Measurements from ENCODE around the gene NISCH.
A peak's percentile ranks its signal among the peaks of the same experiment; 100 is the strongest.
"Not testable (repeated sequence)": the region's sequence is repeated elsewhere in the genome, so short reads cannot be mapped to it uniquely, and the experiment has no call there.

NISCH gene

GRCh38 chr3:52525680-52526561, 70.5 kb downstream of the NISCH start:
- DNase-seq (ENCODE audit: low read depth, low spot score), result no peak

- not testable (repeated sequence) for DNase-seq (ENCODE audit: low read depth, low spot score)
Observed at GRCh38 chr3:52526671-52527038, 71.3 kb downstream of the NISCH start.

DNA sequence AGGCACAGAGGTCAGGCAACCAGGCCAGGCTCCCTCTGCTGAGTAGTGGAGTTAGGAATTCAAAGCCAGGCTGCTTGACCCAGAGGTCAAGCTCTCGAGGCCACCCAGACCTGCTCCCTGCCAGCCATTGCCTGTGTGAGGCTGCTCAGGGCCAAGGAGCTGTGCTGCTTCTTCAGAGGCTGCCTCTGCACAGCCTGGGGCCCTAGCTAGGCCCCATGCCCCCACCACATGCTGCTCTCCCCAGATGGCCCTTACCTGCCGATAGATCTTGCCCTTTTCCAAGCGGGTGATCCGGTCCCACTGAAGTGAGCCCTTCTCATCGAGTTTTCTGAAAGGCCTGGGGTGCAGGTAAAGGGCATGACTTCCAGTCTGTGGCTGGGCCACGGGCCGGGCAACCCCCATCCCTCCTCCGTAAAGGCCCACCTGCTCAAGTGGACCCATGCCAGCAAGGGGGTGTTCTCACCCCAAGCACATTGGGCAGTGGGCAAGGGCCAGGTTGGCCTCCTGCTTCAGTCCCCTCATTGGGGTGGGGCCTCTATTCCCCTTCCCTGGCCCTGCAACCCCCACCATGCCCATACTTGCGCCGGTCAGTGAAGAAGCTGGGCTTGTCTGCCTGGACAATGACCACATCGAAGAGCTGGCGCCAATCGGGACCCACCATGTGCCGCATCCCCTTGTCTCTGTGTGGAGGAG, 71.8 kb downstream of the NISCH start:
- no peak for DNase-seq (ENCODE audit: low read depth, low spot score)

DNA sequence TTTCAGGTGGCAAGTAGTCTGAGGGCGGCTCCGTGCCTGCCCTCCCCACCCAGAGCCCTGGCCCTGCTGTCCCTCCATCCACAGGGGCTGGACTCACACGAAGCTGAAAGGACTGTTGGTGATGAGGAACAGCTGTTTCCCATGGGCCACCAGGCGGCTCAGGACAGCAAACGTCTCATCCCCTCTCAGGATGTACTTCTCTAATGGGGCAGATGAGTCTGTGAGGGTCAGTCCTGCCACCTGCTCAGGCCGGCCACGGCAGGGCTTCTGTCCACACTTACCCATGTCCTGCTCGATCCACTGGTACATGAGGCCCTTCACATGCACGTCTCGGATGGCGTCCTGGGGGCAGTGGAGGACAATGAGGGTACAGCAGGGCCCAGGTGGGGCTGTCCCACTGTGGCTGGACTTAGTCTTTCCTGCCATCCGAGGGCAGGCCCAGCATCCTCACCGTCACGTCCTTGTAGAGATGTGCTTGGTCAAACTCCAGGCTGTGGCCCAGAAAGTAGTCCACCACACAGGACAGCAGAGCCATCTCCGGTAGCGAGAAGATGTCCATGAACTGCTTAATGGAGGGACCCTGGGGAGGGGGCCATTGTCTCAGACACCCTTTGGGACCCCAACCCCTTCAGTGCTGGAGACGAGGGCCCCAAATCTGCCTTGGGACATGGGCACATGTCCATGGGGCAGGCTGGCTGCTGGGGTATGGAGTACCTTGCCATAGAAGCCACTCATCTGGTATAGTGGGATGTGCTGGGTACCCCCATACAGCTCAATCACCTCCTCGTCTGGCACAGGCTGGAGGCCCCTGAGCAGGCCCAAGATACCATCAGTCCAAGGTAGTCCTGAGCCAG, 72.6 kb downstream of the NISCH start:
- no peak for DNase-seq (ENCODE audit: low read depth, low spot score)

DNA sequence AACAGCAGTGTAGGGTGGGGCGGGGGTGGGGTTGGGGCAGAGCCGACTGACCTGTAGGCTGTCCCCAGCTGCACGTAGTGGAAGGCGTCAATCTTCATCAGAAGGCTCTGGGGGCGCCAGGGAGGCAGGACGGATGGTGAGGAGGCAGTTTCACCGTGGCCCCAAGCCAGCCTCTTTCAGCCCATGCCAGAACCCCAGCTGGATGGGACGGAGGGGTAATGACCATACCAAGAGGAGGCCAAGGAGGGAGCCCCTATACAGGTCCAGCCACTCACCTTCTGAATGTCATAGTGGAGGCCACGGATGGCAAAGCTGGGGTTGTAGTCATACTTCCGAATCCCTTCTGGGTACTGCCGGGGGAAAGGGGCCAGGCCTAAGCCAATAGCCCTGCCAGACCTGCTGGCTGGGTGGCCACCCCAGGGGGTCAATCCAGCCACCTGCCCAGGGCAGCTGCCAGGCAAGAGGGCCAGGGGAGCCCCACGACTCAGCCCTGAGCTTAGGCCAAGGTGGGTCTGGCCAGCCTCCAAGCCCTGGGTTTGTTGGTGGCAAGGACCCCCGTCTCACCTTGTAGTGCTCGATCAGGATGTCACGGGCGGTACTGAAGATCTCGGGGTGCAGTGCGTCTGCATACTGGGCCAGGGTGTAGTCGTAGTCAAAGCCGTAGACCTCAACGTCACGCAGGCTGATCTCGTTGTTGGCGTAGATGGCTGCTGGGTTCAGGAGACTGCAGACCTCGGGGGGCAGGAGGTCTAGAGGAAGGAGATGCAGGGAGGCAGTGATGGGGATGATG, 73.4 kb downstream of the NISCH start:
- no peak for DNase-seq (ENCODE audit: low read depth, low spot score)

DNA sequence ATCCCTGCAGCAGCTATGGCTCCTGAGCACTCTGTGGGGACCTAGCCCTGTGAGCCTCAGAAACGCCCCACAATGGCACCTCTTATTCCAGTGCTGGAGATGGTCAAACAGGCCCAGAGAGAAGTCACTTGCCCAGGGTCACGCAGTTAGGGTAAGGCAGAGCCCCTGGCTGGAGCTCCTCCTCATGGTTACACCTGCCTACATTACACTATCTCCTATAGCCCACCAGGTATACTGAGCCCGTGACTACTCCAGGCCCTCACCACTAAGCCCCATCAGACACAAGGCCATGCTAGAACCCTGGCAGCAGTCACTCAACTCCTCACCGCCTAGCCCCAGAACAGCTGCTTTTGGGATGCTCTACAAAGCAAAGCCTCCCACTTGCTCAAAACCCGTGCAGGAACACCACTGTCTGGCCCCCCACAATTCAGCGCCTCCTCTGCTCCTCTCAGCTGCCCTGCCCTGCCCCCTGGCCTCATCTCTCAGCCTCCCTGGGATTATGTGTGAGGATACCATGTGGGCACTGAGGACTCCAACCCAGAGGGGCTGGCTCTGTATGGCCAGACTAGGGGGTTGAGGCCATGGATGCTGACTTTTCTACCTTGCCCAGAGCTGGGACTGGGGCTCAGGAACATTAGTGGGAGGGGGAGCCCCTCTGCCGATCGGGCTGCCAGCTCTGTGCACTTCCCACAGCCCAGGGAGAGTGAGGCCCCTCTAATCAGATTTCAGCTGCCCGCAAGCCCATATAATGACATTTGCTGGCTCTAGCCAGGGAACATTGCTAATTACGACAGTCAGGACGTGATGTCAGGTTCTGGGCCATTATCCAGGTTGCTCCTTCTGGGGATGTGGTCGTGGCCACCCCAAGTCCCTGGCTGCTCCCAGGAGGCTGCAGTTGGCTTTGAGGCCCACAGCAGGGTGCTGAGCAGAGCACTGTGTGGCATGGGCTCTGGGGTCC, 74.3 kb downstream of the NISCH start:
- no peak for DNase-seq (ENCODE audit: low read depth, low spot score)

- no peak for DNase-seq (ENCODE audit: low read depth, low spot score)
Observed at GRCh38 chr3:52530918-52531826, 75.8 kb downstream of the NISCH start.

- no peak for DNase-seq (ENCODE audit: low read depth, low spot score)
Observed at GRCh38 chr3:52531860-52532516, 76.6 kb downstream of the NISCH start.

DNA sequence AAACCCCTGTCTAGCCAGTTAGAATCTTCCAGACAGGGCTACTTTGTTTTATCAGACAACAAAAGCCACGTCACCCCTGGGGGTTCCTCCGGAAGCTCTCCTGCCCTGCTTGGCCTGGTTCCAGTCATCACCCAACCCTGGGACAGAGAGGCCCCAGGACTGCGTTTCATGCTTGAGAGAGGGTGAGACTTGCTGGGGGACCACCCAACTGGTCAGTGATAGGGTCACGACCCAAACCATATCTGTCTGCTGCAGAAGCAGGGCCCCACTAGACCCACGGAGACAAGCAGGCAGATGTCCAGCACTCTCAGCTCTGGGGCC, 77.1 kb downstream of the NISCH start:
- DNase-seq (ENCODE audit: low read depth, low spot score), result no peak

DNA sequence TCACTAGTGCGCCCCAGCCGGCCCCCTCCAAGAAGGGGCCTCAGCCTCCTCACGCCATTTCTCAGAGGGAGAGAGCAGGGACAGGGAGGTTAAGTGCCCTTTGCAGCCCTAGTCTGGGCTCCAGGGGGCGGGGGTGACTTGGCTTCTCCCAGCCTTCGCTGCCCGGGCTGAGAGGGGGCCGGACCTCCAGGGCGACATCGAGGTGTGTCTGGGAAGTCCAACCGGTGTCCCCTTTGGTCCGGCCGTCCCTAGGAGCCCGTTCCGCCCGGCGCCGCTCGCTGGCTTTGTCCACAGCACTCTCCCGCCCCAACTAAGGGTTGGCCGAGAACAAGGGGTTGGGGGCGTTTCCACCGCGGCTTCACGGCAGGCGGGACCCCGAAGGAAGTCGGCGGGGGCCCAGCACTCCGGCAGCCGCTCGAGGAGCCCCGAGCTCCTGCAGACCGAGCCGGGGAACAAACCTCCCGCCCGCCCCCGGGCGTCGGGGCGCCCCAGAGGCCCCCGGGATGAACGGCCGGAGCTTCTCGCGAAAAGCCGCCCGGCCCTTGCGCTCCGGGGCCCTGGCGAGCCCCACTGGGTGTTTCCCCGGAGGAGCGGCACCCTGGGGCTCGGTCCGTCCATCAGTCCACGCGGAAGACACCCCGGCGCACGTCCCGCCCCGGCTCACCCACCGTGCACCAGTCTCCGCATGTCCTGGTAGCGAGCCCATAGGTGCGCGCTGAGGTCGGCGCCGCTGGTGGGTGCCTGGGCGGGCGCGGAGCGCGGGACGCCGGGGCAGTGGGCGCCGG, 77.6 kb downstream of the NISCH start:
- no peak for DNase-seq (ENCODE audit: low read depth, low spot score)

DNA sequence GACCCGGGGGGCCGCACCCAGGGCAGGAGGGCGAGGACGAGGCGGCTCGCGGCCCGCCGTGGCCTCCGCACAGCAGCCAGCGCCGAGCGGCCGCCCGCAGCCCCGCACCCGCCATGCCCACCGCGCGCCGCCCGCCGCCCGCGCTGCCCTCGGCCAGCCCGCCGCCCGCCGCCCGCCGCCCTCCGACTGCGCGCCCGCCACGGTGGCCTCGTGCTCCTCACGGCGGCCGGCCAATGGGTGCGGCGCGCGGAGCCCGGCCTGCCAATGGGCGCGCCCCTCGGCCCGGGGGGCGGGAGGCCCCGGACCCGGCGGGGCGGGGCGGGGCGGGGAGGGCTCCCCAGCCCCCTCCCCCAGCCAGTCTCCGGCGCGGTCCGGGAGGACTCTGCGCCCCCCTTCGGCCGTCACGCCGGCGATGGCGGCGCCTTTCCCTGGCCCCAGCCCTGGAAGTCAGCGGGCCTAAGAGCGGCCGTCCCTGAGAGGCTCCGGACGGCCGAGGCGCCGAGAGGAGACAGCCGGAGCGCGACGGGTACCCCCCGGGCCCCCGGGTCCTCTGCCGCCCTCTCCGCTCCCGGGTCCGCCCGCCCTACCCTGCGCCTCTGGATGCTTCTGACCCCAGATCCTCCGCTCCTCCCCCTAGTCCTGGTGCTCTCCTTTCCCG, 78.3 kb downstream of the NISCH start, which contains the start of gene NT5DC2:
NT5DC2 (minus strand) TSS at position 235 of the 658 bp plus-strand sequence; CDS start at position 115, 120 bp downstream.
- DNase-seq (ENCODE audit: low read depth, low spot score), result peak; percentile 25

GRCh38 chr3:52534281-52535183, 79.1 kb downstream of the NISCH start:
- DNase-seq (ENCODE audit: low read depth, low spot score), result no peak

DNA sequence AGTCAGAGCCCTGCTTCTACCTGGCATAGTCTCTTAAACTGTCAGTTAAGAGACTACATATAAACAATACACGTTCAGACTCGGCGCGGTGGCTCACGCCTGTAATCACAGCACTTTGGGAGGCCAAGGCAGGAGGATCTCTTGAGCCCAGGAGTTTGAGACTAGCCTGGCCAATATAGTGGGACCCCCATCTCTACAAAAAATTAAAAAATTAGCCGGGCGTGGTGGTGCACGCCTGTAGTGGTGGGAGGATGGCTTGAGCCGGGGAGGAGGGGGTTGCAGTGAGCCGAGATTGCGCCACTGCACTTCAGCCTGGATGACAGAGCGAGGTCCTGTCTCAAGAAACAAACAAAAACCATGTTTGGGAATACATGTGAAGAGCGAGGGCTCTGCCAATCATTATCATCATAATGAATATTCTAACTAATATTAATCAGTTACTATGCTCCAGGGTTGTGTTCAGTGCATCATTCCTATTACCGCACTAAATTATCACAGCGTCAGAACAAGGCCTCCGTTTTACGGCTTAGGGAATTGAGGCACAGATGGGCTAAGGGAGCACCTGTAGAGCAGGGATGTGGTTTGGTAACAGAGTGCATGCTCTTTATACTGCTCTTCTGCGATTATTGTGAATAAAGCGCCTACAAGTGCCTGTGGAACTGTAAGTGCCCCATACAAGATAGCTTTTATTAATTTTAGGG, 80.2 kb downstream of the NISCH start:
- DNase-seq (ENCODE audit: low read depth, low spot score), result no peak

DNA sequence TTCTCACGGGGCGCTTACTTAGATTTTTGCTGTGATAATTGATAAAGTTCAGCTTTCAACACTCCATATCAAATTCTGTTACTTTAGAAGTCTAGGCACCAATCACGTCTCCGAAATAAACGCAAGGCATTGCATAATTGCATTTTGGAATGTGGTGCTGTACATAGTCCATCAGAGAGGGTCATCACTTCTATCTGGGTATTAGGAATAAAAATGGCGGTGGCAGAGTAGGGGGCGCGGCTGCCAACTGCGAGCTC, 80.6 kb downstream of the NISCH start:
- no peak for DNase-seq (ENCODE audit: low read depth, low spot score)

DNA sequence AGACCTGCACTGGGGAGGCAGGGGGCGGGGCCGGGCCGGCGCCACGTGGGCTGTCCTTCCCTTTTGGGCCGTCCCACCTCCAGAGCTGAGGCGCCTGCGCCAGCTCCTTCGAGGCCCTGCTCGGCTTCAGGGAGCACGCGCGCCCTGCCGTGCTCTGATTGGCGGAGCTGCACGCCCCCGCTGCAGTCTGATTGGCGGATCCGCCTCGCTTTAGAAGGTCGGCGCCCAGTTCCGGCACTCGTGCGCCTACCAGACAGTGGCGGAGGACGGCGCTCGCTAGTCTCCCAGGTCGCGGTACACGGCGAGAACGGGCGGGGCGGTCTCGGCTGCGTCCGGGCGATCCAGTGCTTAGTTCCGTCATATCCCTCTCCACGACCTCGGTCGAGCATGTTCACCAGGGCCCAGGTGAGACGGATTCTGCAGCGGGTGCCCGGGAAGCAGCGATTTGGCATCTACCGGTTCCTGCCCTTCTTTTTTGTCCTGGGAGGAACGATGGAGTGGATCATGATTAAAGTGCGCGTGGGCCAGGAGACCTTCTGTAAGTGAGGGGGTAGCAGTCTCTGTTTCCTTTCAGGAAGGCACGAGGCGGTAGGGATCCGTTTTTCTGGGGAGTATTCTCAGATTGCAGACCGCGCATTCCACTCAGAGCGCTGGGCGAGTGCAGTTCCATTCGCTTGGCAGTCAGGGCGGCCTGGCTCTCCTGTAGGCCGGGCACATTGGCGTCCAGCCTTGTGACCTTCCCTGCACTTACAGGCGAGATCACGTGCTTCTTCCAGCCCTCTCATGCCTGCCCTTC, 81.2 kb downstream of the NISCH start, which contains the start of gene UQCC5:
UQCC5 (plus strand) TSS at position 237 of the 796 bp plus-strand sequence; CDS start at position 388, 151 bp downstream.
- DNase-seq (ENCODE audit: low read depth, low spot score), result peak; percentile 96
